ENCODE results near the gene MARCHF3.
A peak's percentile ranks its signal among the peaks of the same experiment; 100 is the strongest.

MARCHF3 gene

DNA sequence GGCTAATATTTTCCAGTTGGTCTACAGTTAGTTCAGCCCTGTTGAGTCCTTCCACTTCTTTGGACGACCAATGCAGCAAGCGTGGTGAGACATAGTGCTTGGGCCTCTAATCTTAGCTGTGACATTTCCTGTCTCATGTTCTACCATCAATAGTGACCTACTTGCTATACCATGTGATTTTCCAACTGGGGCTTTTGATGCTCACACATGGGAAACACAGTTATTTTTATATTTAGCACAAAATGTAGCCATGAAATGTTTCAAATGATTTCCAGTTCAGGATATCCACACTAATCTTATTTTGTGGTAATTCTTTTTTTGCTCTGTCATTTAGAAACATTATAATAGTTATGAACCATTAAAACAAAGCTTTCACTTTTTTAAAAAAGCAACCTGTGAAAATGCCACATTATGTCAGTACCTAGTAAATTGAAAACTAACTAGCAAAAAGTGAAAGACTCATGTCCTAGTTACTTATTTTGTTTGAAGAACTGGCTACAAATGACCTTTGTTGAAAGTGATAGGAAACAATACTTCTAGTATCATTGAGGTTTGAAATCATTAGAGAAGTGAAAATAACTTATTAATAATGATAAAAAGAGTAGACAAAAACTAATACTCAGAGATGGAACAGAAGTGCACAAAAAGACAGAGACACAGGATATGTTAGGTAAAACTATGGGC, 18.3 kb downstream of the MARCHF3 start:
- TF ChIP-seq, protein P1, sequence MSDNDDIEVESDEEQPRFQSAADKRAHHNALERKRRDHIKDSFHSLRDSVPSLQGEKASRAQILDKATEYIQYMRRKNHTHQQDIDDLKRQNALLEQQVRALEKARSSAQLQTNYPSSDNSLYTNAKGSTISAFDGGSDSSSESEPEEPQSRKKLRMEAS (IDR thresholded peaks at IDR 0.05; ENCODE audit: low read depth, low read length): peak; percentile 50; the same call in 1 of the 2 replicates
- TF ChIP-seq MYC (IDR thresholded peaks at IDR 0.05; ENCODE audit: low read depth, low read length): no peak
- H3K4me3 ChIP-seq (ENCODE audit: low read depth, low read length): no peak overlapping the region
- no peak for DNase-seq (ENCODE audit: low read depth)

- TF ChIP-seq, protein P1 (IDR thresholded peaks at IDR 0.05; ENCODE audit: low read depth, low read length): no peak
- TF ChIP-seq, protein P2, sequence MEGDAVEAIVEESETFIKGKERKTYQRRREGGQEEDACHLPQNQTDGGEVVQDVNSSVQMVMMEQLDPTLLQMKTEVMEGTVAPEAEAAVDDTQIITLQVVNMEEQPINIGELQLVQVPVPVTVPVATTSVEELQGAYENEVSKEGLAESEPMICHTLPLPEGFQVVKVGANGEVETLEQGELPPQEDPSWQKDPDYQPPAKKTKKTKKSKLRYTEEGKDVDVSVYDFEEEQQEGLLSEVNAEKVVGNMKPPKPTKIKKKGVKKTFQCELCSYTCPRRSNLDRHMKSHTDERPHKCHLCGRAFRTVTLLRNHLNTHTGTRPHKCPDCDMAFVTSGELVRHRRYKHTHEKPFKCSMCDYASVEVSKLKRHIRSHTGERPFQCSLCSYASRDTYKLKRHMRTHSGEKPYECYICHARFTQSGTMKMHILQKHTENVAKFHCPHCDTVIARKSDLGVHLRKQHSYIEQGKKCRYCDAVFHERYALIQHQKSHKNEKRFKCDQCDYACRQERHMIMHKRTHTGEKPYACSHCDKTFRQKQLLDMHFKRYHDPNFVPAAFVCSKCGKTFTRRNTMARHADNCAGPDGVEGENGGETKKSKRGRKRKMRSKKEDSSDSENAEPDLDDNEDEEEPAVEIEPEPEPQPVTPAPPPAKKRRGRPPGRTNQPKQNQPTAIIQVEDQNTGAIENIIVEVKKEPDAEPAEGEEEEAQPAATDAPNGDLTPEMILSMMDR (IDR thresholded peaks at IDR 0.05; ENCODE audit: low read depth, low read length): no peak
- TF ChIP-seq POLR2A (IDR thresholded peaks at IDR 0.05; ENCODE audit: extremely low read depth, insufficient read length) (no peak), MYC (IDR thresholded peaks at IDR 0.05; ENCODE audit: low read depth, low read length) (no peak)
These were observed 19.2 kb downstream of the MARCHF3 start for GRCh38 chr5:127011153-127011552.

GRCh38 chr5:127010362-127010761, 20.0 kb downstream of the MARCHF3 start:
- no peak for DNase-seq (ENCODE audit: low read depth)
- H3K4me3 ChIP-seq (ENCODE audit: low read depth, low read length): no peak overlapping the region
- TF ChIP-seq POLR2A (IDR thresholded peaks at IDR 0.05; ENCODE audit: extremely low read depth, insufficient read length) (no peak), MYC (IDR thresholded peaks at IDR 0.05; ENCODE audit: low read depth, low read length) (no peak)
- TF ChIP-seq, protein P2 (IDR thresholded peaks at IDR 0.05; ENCODE audit: low read depth, low read length): no peak
- TF ChIP-seq, protein P1 (IDR thresholded peaks at IDR 0.05; ENCODE audit: low read depth, low read length): no peak

More at GRCh38 chr5:127011153-127011552, 19.2 kb downstream of the MARCHF3 start:
- DNase-seq (ENCODE audit: low read depth): no peak
- no peak overlapping the region for H3K4me3 ChIP-seq (ENCODE audit: low read depth, low read length)

- no peak for DNase-seq (ENCODE audit: low read depth)
- TF ChIP-seq, protein P2 (IDR thresholded peaks at IDR 0.05; ENCODE audit: low read depth, low read length): no peak
- TF ChIP-seq MYC (IDR thresholded peaks at IDR 0.05; ENCODE audit: low read depth, low read length): no peak
- TF ChIP-seq, protein P1 (IDR thresholded peaks at IDR 0.05; ENCODE audit: low read depth, low read length): no peak
- TF ChIP-seq POLR2A (IDR thresholded peaks at IDR 0.05; ENCODE audit: extremely low read depth, insufficient read length): no peak
- H3K4me3 ChIP-seq (ENCODE audit: low read depth, low read length): no peak overlapping the region
These were observed 20.6 kb downstream of the MARCHF3 start for GRCh38 chr5:127009784-127010183.

- TF ChIP-seq POLR2A (IDR thresholded peaks at IDR 0.05; ENCODE audit: extremely low read depth, insufficient read length) (no peak), MYC (IDR thresholded peaks at IDR 0.05; ENCODE audit: low read depth, low read length) (no peak)
- TF ChIP-seq, protein P1 (IDR thresholded peaks at IDR 0.05; ENCODE audit: low read depth, low read length): no peak
- TF ChIP-seq, protein P2 (IDR thresholded peaks at IDR 0.05; ENCODE audit: low read depth, low read length): no peak
- no peak for DNase-seq (ENCODE audit: low read depth)
- no peak overlapping the region for H3K4me3 ChIP-seq (ENCODE audit: low read depth, low read length)
These were observed 21.9 kb downstream of the MARCHF3 start for GRCh38 chr5:127008300-127008975.

DNA sequence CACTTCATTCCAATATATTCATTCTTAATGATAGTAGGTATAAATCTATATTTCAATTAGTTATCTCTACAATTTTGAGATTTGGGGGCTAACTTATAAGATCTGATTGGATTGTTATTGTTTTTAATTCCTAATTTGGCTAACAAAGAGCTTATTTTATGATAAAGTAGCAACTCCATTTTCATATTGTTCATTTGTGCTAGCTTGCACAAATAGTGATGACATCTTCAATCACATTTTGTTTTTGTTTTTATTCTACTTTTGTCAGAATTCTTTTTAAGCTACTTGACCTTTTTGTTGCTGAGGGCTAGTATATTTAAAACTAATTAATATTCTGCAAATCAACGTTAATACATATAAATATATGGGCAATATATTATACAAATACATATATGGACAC, 22.8 kb downstream of the MARCHF3 start:
- DNase-seq (ENCODE audit: low read depth): no peak
- TF ChIP-seq POLR2A (IDR thresholded peaks at IDR 0.05; ENCODE audit: extremely low read depth, insufficient read length) (no peak), MYC (IDR thresholded peaks at IDR 0.05; ENCODE audit: low read depth, low read length) (no peak)
- TF ChIP-seq, protein P1 (IDR thresholded peaks at IDR 0.05; ENCODE audit: low read depth, low read length): no peak
- TF ChIP-seq, protein P2 (IDR thresholded peaks at IDR 0.05; ENCODE audit: low read depth, low read length): no peak
- H3K4me3 ChIP-seq (ENCODE audit: low read depth, low read length): no peak overlapping the region

Measured in NB4 (cell line).